Endodermal cell (in vitro differentiated cells): ENCODE results near the gene MYRIP. TPM values are rescaled to one million over a fixed set of nuclear protein-coding genes. Genes with fewer than 3 reads are reported as not detected.
"Not testable (repeated sequence)": the region's sequence is repeated elsewhere in the genome, so short reads cannot be mapped to it uniquely, and the experiment has no call there.

Source experiments
- DNase-seq: peaks from one replicate; pipeline ENCODE4 v3.0.0-alpha.2; 2017
- H3K27ac ChIP-seq: 2 replicates; pipeline ENCODE4 v1.5.1; 2013; ENCODE audit warnings: mild to moderate bottlenecking, low read depth, low read length, moderate library complexity
- H3K27me3 ChIP-seq: 2 replicates; pipeline ENCODE4 v1.6.1; 2013; ENCODE audit warnings: mild to moderate bottlenecking, low read length, moderate library complexity; ENCODE audit not compliant: insufficient read depth, control insufficient read depth, poor library complexity, severe bottlenecking
- H3K36me3 ChIP-seq: 2 replicates; pipeline ENCODE4 v1.7.0; 2013; ENCODE audit warnings: mild to moderate bottlenecking, low read length, moderate library complexity; ENCODE audit not compliant: control insufficient read depth, insufficient read depth
- H3K4me1 ChIP-seq: one replicate; pipeline ENCODE4 v1.7.0; 2013; ENCODE audit warnings: low read length; ENCODE audit not compliant: control insufficient read depth, insufficient read depth
- H3K4me3 ChIP-seq: 2 replicates; pipeline ENCODE4 v1.5.1; 2013; ENCODE audit warnings: mild to moderate bottlenecking, low read length, moderate library complexity
- H3K9ac ChIP-seq: 2 replicates; pipeline ENCODE4 v1.6.1; 2013; ENCODE audit warnings: mild to moderate bottlenecking, low read length, moderate library complexity; ENCODE audit not compliant: poor library complexity, severe bottlenecking; ENCODE audit errors: extremely low read depth
- H3K9me3 ChIP-seq: 2 replicates; pipeline ENCODE4 v1.6.1; 2013; ENCODE audit warnings: mild to moderate bottlenecking, low read length, moderate library complexity; ENCODE audit not compliant: control insufficient read depth
- H3K27ac Mint-ChIP-seq: 2 replicates; pipeline ENCODE4 v1.8.0; 2020; ENCODE audit warnings: mixed read lengths
- H3K27me3 Mint-ChIP-seq: 2 replicates; pipeline ENCODE4 v1.8.0; 2021; ENCODE audit warnings: mild to moderate bottlenecking, mixed read lengths; ENCODE audit not compliant: insufficient read depth
- H3K36me3 Mint-ChIP-seq: 2 replicates; pipeline ENCODE4 v1.8.0; 2020; ENCODE audit warnings: low read depth, mixed read lengths
- H3K4me1 Mint-ChIP-seq: 2 replicates; pipeline ENCODE4 v1.8.0; 2020; ENCODE audit warnings: mixed read lengths
- H3K4me3 Mint-ChIP-seq: 2 replicates; pipeline ENCODE4 v1.8.0; 2020; ENCODE audit warnings: mild to moderate bottlenecking, moderate library complexity, mixed read lengths
- H3K9me3 Mint-ChIP-seq: 2 replicates; pipeline ENCODE4 v1.8.0; 2020; ENCODE audit warnings: mild to moderate bottlenecking, mixed read lengths
- CTCF ChIP-seq: fragments of 200-600 bp; sonication (generic); conservative IDR thresholded peaks from 2 replicates; pipeline ENCODE4 v1.5.0; 2021; ENCODE audit warnings: antibody characterized with exemption, mild to moderate bottlenecking
- WGBS, 2 experiments: methylation state at CpG; one replicate each; pipeline versions ENCODE4 v1.1.5 to v1.1.7; 2013; ENCODE audit warnings: missing lambda C conversion rate in 2 of 2, mixed read lengths in 1 of 2; ENCODE audit not compliant: insufficient coverage in 1 of 2, insufficient read length in 1 of 2; 5-methylcytosine and 5-hydroxymethylcytosine counted together
- total RNA-seq, 2 donors: library from RNA; stranded (reverse); fragmentation: NEBNext Ultra II Directional in 1 of 2; extraction: Animal tissue kit (Norgen Biotek cat#: 25700) in 1 of 2; gene quantifications; 2 replicates in 1 of 2; 3 replicates in 1 of 2; pipeline ENCODE4 v1.2.1, GENCODE V29; 2021

The MYRIP gene
- total RNA-seq, 2 donors from 2014 or later, result 4.3 to 4.6 TPM

DNA sequence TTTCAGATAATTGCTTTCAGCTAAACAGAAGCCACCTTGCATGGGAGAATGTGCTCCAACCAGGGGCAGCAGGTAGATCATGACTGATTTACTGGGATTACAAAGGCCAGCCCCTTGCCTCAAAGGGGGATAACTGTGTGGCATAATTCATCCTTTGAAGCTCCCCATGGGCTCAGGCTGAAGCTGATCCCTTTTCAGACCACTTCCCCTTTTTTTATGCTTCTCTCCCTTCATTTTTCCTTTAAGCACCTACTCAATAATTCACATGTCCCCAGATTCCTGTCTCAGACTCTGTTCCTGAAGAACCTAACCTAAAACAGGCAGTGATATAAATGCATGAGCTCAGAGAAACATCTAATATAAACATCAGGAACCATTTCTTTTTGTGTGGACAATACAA lies 8.2 kb upstream of the MYRIP start:
- Mint-ChIP-seq H3K36me3 (no peaks in the 10 kb centered on the region), H3K4me1 (no peaks in the 10 kb centered on the region), H3K27ac (no peak overlapping the region), H3K4me3 (no peak overlapping the region), H3K9me3 (peaks cover 10% of the 10 kb centered on the region), H3K27me3 (peaks cover 25% of the 10 kb centered on the region)
- Histone ChIP-seq H3K9ac (no peak overlapping the region), H3K4me1 (no peaks in the 10 kb centered on the region), H3K4me3 (no peak overlapping the region), H3K27ac (no peak overlapping the region), H3K36me3 (no peaks in the 10 kb centered on the region), H3K27me3 (peaks cover 18% of the 10 kb centered on the region), H3K9me3 (peaks cover 6% of the 10 kb centered on the region)
- no peak for DNase-seq
- TF ChIP-seq CTCF, result no peak

DNA sequence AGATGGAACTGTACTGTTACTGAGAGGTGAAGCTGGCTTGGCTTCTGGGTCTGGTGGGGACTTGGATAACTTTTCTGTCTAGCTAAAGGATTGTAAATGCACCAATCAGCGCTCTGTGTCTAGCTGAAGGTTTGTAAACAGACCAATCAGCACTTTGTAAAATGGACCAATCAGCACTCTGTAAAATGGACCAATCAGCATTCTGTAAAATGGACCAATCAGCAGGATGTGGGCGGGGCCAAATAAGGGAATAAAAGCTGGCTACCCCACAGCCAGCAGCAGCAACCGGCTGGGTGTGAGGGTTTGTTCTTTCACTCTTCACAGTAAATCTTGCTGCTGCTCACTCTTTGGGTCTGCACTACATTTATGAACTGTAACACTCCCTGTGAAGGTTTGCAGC lies 6.9 kb upstream of the MYRIP start:
- H3K9ac ChIP-seq, H3K27ac Mint-ChIP-seq, H3K4me1 Mint-ChIP-seq, DNase-seq, H3K4me3 Mint-ChIP-seq, H3K36me3 Mint-ChIP-seq, H3K9me3 ChIP-seq, H3K36me3 ChIP-seq, H3K27ac ChIP-seq, H3K4me3 ChIP-seq, H3K4me1 ChIP-seq: not testable (repeated sequence)
- Mint-ChIP-seq H3K9me3 (peaks cover 10% of the 10 kb centered on the region), H3K27me3 (peaks cover 38% of the 10 kb centered on the region)
- peaks cover 31% of the 10 kb centered on the region for H3K27me3 ChIP-seq
- WGBS, 2 experiments, result 77 to 91% methylated on average over 3 of the region's 3 CpGs

DNA sequence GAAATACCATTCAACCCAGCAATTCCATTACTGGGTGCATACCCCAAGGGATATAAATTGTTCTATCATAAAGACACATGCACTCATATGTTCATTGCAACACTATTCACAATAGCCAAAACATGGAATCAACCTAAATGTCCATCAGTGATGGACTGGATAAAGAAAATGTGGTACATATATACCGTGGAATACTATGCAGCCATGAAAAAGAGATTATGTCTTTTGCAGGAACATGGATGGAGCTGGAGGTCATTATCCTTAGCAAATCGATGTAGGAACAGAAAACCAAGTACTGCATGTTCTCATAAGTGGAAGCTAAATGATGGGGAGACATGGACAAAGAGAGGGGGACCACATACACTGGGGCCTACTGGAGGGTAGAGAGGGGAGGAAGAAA lies 5.5 kb upstream of the MYRIP start:
- Mint-ChIP-seq H3K27ac (no peak overlapping the region), H3K27me3 (peaks cover 47% of the 10 kb centered on the region), H3K36me3 (no peaks in the 10 kb centered on the region), H3K4me3 (no peak overlapping the region), H3K9me3 (peaks cover 10% of the 10 kb centered on the region), H3K4me1 (peaks cover 4% of the 10 kb centered on the region)
- Histone ChIP-seq H3K4me3 (no peak overlapping the region), H3K27ac (no peak overlapping the region), H3K9me3 (peaks cover 6% of the 10 kb centered on the region), H3K9ac (no peak overlapping the region), H3K27me3 (peaks cover 44% of the 10 kb centered on the region), H3K4me1 (no peaks in the 10 kb centered on the region), H3K36me3 (no peaks in the 10 kb centered on the region)
- TF ChIP-seq CTCF, result no peak
- DNase-seq, result no peak
- 69 to 80% methylated on average over 2 of the region's 2 CpGs for WGBS, 2 experiments

- Histone ChIP-seq H3K27ac (no peak overlapping the region), H3K36me3 (no peaks in the 10 kb centered on the region), H3K4me1 (no peaks in the 10 kb centered on the region), H3K27me3 (peaks cover 48% of the 10 kb centered on the region), H3K9ac (no peak overlapping the region), H3K9me3 (peaks cover 6% of the 10 kb centered on the region), H3K4me3 (no peak overlapping the region)
- Mint-ChIP-seq H3K9me3 (peaks cover 10% of the 10 kb centered on the region), H3K27ac (no peak overlapping the region), H3K36me3 (no peaks in the 10 kb centered on the region), H3K27me3 (peaks cover 45% of the 10 kb centered on the region), H3K4me3 (no peak overlapping the region), H3K4me1 (peaks cover 4% of the 10 kb centered on the region)
- TF ChIP-seq CTCF, result no peak
- no peak for DNase-seq
- 93 to 96% methylated on average over 3 of the region's 3 CpGs for WGBS, 2 experiments
Measured at GRCh38 chr3:39804951-39805350, 4.5 kb upstream of the MYRIP start.
